Upper lobe of left lung (tissue), 6 donors: ENCODE results near the gene PCDHA2. TPM values are rescaled to one million over a fixed set of nuclear protein-coding genes. Genes with fewer than 3 reads are reported as not detected.

Experiments used
- ATAC-seq, 2 donors: fragments of 200-7000 bp; cut with Tn5 transposase; one replicate each; pipeline ENCODE4 v1.9.1; 2022; ENCODE audit warnings: mild to moderate bottlenecking in 2 of 2, moderate library complexity in 2 of 2; ENCODE audit not compliant: low FRiP score in 2 of 2
- DNase-seq, 2 donors: peaks; one replicate each; pipeline ENCODE4 v3.0.0-alpha.2; 2019 to 2020
- H3K27ac ChIP-seq, 4 donors: fragments of 200-600 bp; sonication (generic); one replicate each; pipeline ENCODE4 v1.5.1; 2016 to 2019
- H3K27me3 ChIP-seq, 4 donors: fragments of 200-600 bp; sonication (generic); one replicate each; pipeline ENCODE4 v1.5.1; 2017 to 2019
- H3K36me3 ChIP-seq, 4 donors: fragments of 200-600 bp; sonication (generic); one replicate each; pipeline ENCODE4 v1.5.1; 2016 to 2019
- H3K4me1 ChIP-seq, 4 donors: fragments of 200-600 bp; sonication (generic); one replicate each; pipeline ENCODE4 v1.5.1; 2018 to 2019
- H3K4me3 ChIP-seq, 4 donors: fragments of 200-600 bp; sonication (generic); one replicate each; pipeline ENCODE4 v1.5.1; 2017 to 2019; ENCODE audit warnings: mild to moderate bottlenecking in 2 of 4, moderate library complexity in 1 of 4
- H3K9me3 ChIP-seq, 4 donors: fragments of 200-600 bp; sonication (generic); one replicate each; pipeline ENCODE4 v1.5.1; 2018 to 2019
- EP300 ChIP-seq, 4 donors: sonication (generic); formaldehyde crosslinking; IDR thresholded peaks; one replicate each; pipeline ENCODE4 v1.5.1; 2017; ENCODE audit warnings: antibody characterized with exemption in 4 of 4, control low read depth in 2 of 4
- POLR2A ChIP-seq, 4 donors: fragments of 450-650 bp; IDR thresholded peaks; one replicate each; pipeline ENCODE4 v1.5.1; 2016 to 2017; ENCODE audit warnings: antibody characterized with exemption in 4 of 4, mild to moderate bottlenecking in 2 of 4
- POLR2AphosphoS5 ChIP-seq, 2 donors: sonication (generic); formaldehyde crosslinking; IDR thresholded peaks; one replicate each; pipeline ENCODE4 v1.5.1; 2017; ENCODE audit warnings: antibody characterized with exemption in 2 of 2
- WGBS, 2 donors: methylation state at CpG; one replicate each; pipeline ENCODE4 v1.1.5; 2017 to 2018; 5-methylcytosine and 5-hydroxymethylcytosine counted together
- total RNA-seq, 6 donors: library from RNA; depleted of rRNA in 4 of 6; stranded (reverse); fragments of >200 nt in 4 of 6; gene quantifications; one replicate each; pipeline versions ENCODE4 v1.1.0 to v1.2.1, GENCODE V29; 2016 to 2021
- TF ChIP-seq, protein P1 (sequence below), 6 experiments: fragments of 450-650 bp in 4 of 6; fragments of 200-600 bp in 2 of 6; sonication (generic) in 2 of 6; IDR thresholded peaks; one replicate each; pipeline ENCODE4 v1.5.1; 2016 to 2019; ENCODE audit warnings: antibody characterized with exemption in 6 of 6
- donor health status: DM: no; HTN: no; CAD: no; lungs with moderate emphysema.
- donor health status: DM: no; HTN: yes; CAD: no; lungs with severe emphysema.

PCDHA2 gene
- total RNA-seq: under 1 TPM in 3 of 6 donors, not detected in 3; 0.13 to 0.78 (median 0.30) TPM

GRCh38 chr5:140794595-140795258, at the start of gene PCDHA2:
TSS of gene PCDHA2 (plus strand) at chr5:140794852.
- no peaks in the 10 kb centered on the region for H3K4me1 ChIP-seq
- peaks cover 7 to 56% (median 49%) of the 10 kb centered on the region in 4 donors for H3K9me3 ChIP-seq
- peak within 1 kb of the TSS in 3 of 4 donors; percentile 24 to 33 (median 25) for H3K4me3 ChIP-seq
- H3K36me3 ChIP-seq: no peaks in the 10 kb centered on the region
- WGBS, 2 donors: 18 to 20% methylated on average over 8 to 27 of the region's 27 CpGs
- ATAC-seq (no peak), DNase-seq (peak in 1 of 2 donors; percentile 56)
- no peak for TF ChIP-seq POLR2AphosphoS5 (IDR thresholded peaks at IDR 0.05)
- TF ChIP-seq POLR2A (IDR thresholded peaks at IDR 0.05): no peak
- TF ChIP-seq EP300 (IDR thresholded peaks at IDR 0.05): no peak
- TF ChIP-seq, protein P1, sequence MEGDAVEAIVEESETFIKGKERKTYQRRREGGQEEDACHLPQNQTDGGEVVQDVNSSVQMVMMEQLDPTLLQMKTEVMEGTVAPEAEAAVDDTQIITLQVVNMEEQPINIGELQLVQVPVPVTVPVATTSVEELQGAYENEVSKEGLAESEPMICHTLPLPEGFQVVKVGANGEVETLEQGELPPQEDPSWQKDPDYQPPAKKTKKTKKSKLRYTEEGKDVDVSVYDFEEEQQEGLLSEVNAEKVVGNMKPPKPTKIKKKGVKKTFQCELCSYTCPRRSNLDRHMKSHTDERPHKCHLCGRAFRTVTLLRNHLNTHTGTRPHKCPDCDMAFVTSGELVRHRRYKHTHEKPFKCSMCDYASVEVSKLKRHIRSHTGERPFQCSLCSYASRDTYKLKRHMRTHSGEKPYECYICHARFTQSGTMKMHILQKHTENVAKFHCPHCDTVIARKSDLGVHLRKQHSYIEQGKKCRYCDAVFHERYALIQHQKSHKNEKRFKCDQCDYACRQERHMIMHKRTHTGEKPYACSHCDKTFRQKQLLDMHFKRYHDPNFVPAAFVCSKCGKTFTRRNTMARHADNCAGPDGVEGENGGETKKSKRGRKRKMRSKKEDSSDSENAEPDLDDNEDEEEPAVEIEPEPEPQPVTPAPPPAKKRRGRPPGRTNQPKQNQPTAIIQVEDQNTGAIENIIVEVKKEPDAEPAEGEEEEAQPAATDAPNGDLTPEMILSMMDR (IDR thresholded peaks at IDR 0.05): no peak
- H3K27ac ChIP-seq: no peak within 1 kb of the TSS
- no peaks in the 10 kb centered on the region for H3K27me3 ChIP-seq

DNA sequence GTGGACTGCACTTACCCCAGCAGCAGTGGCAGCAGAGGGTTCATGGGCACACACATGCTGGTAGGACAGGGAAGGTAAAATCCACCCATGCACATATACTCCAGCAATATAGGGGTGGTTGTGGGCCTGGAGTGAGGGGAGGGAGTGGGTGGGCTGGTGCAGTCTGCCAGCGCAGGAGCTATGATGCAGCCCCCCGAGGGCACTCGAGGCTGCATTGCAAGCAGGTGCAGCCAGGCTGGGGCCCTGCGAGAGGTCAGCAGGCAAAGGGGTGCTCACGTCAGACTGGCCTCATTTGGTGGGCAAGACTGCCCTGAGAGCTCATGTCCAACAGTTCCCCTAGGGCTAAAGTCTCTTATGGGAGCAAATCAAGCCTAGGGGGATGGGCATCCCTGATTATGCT, 41.1 kb upstream of the PCDHA2 start:
- TF ChIP-seq POLR2A (IDR thresholded peaks at IDR 0.05) (no peak), EP300 (IDR thresholded peaks at IDR 0.05) (no peak), POLR2AphosphoS5 (IDR thresholded peaks at IDR 0.05) (no peak)
- TF ChIP-seq, protein P1 (IDR thresholded peaks at IDR 0.05): no peak
- no peak overlapping the region for H3K27ac ChIP-seq
- H3K36me3 ChIP-seq: no peaks in the 10 kb centered on the region
- ATAC-seq (peak in 1 of 2 donors; percentile 62), DNase-seq (peak in 1 of 2 donors; percentile 25)
- H3K27me3 ChIP-seq: no peaks in the 10 kb centered on the region
- H3K4me1 ChIP-seq: no peaks in the 10 kb centered on the region
- 85 to 92% methylated on average over 4 of the region's 5 CpGs for WGBS, 2 donors
- no peak overlapping the region for H3K4me3 ChIP-seq
- H3K9me3 ChIP-seq: peaks cover 21 to 71% (median 59%) of the 10 kb centered on the region in 4 donors

GRCh38 chr5:140764177-140764973, 30.3 kb upstream of the PCDHA2 start:
- no peaks in the 10 kb centered on the region for H3K4me1 ChIP-seq
- ATAC-seq (no peak), DNase-seq (no peak)
- no peaks in the 10 kb centered on the region for H3K36me3 ChIP-seq
- 88 to 92% methylated on average over 2 of the region's 2 CpGs for WGBS, 2 donors
- no peaks in the 10 kb centered on the region for H3K27me3 ChIP-seq
- H3K27ac ChIP-seq: no peak overlapping the region
- H3K9me3 ChIP-seq: peaks cover 86 to 97% (median 91%) of the 10 kb centered on the region in 4 donors
- TF ChIP-seq EP300 (IDR thresholded peaks at IDR 0.05) (no peak), POLR2AphosphoS5 (IDR thresholded peaks at IDR 0.05) (no peak), POLR2A (IDR thresholded peaks at IDR 0.05) (no peak)
- TF ChIP-seq, protein P1 (IDR thresholded peaks at IDR 0.05): no peak
- H3K4me3 ChIP-seq: no peak overlapping the region

- TF ChIP-seq POLR2A (IDR thresholded peaks at IDR 0.05): no peak
- H3K27ac ChIP-seq: no peak overlapping the region
- peaks cover 86 to 99% (median 91%) of the 10 kb centered on the region in 4 donors for H3K9me3 ChIP-seq
- ATAC-seq: no peak
- H3K4me3 ChIP-seq: no peak overlapping the region
- WGBS, 2 donors: 82 to 84% methylated on average over 4 of the region's 4 CpGs
- no peak for DNase-seq
- H3K36me3 ChIP-seq: no peaks in the 10 kb centered on the region
- no peaks in the 10 kb centered on the region for H3K4me1 ChIP-seq
- H3K27me3 ChIP-seq: no peaks in the 10 kb centered on the region
Measured at GRCh38 chr5:140767444-140767843, 27.2 kb upstream of the PCDHA2 start.

- H3K4me1 ChIP-seq: no peaks in the 10 kb centered on the region
- no peaks in the 10 kb centered on the region for H3K36me3 ChIP-seq
- ATAC-seq (no peak), DNase-seq (no peak)
- H3K27me3 ChIP-seq: no peaks in the 10 kb centered on the region
- peaks cover 16 to 73% (median 36%) of the 10 kb centered on the region in 4 donors for H3K9me3 ChIP-seq
- WGBS, 2 donors: 79 to 82% methylated on average over 1 of the region's 1 CpG
- no peak overlapping the region for H3K27ac ChIP-seq
- no peak overlapping the region for H3K4me3 ChIP-seq
- TF ChIP-seq POLR2A (IDR thresholded peaks at IDR 0.05): no peak
- no peak for TF ChIP-seq EP300 (IDR thresholded peaks at IDR 0.05)
- TF ChIP-seq, protein P1 (IDR thresholded peaks at IDR 0.05): no peak
- no peak for TF ChIP-seq POLR2AphosphoS5 (IDR thresholded peaks at IDR 0.05)
Measured at GRCh38 chr5:140780512-140780911, 14.1 kb upstream of the PCDHA2 start.
